GM21528 (cell line): ENCODE results near the gene TMED8.
A peak's percentile ranks its signal among the peaks of the same experiment; 100 is the strongest.
"Not testable (repeated sequence)": the region's sequence is repeated elsewhere in the genome, so short reads cannot be mapped to it uniquely, and the experiment has no call there.

Experiments used
- ATAC-seq: cut with Tn5 transposase; IDR thresholded peaks from one replicate; pipeline ENCODE4 v1.9.1; 2021; ENCODE audit warnings: mild to moderate bottlenecking, moderate library complexity; ENCODE audit not compliant: unreplicated experiment, low FRiP score

The TMED8 gene

DNA sequence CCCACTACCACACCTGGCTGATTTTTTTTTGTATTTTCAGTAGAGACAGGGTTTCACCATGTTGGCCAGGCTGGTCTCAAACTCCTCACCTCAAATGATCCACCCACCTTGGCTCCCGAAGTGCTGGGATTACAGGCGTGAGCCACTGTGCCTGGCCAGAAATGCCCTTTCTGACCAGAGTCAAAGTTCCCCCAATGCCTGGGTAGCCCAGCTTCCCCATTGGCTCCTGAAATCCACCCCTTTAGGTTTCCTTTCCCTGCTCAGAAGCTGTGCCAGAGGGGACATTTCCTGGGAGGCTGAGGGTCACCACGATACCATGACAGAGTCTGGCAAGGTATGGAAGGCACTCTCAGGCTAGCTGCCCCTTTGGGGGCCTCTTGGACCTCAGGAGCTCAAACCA is 52.6 kb downstream of the TMED8 start:
- no peak for ATAC-seq

- no peak for ATAC-seq
Measured at GRCh38 chr14:77323571-77323970, 53.3 kb downstream of the TMED8 start.

DNA sequence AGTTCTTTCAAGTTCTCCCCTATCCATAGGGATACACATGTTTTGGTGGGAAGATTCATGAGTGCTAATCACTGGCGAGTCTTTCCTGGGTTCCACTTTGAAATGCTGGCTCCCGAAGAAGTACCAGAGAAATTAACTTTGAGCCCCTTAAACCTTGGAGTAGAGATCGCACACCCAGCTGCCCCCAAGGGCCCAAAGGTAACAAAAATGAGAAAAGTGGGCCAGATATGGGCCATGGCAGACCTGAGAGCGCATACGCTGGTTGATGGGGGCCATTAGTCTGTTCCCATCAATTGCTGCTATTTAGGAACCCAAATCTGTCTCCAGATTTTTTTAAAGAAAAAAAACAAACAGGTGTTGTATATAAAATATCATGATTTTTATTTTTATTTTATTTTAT is 53.9 kb downstream of the TMED8 start:
- no peak for ATAC-seq

DNA sequence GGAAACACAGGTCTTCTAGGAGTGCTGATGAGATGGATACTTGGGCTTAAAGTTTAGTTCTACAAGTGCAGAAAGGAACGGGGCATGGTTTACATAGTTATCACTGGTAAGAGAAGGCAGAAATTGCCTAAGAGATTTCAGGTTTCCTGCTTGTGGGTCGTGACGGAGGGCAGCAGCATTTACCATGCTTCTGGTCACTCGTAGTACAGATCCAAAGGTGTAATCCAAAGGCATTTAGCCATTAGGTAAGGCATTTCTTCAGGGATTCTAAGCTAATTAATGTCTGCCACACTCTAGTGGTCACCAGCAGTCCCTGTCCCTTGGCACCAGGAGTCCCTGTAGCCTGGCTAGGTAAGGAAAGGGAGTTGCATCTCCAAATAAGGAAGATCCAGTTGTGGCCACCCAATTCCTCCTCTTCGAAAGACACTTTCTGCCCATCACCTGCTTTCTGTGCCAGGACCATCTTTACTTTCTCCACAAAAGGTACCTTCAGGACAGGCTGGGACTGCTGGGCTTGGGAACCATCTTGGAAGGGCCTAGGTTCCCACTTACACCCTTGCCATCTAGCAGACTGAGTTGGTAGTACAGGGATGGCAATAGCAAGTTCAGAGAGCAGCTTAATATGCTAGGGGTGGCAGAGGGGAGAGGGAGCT is 54.5 kb downstream of the TMED8 start:
- no peak for ATAC-seq

GRCh38 chr14:77320238-77320935 is 56.5 kb downstream of the TMED8 start, which contains the start of gene POMT2:
Gene POMT2, minus strand, starts transcription at chr14:77320883. Its CDS starts 202 bp downstream, at chr14:77320681.
- ATAC-seq: peak; percentile 68

- ATAC-seq: no peak
Measured at GRCh38 chr14:77319422-77319821, 57.5 kb downstream of the TMED8 start.

- ATAC-seq: not testable (repeated sequence)
Measured at GRCh38 chr14:77318756-77319155, 58.1 kb downstream of the TMED8 start.

DNA sequence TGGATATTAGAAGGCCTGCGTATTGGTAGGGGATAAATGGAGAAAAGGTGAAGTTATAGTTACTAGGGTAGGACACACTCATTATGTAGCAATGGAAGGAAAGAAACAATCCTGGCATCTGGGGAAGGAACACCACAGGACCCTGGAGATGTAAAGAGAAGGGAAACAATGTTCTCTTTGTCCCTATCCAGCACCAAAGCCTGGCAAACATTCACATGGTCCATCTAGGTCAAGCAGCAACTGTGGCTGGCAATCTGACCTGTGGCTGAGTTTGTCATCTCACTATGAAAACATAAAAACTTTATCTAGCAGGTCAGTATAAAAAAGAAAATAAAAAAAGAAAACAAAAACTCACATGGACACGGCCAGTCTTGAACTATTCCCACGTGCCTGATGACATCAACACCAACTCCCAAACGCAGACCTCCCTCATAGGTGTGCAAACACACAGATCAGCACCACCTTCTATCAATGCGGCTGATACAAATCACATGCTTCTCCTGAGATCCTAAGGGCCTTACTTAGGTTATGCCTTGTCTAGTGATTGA is 58.8 kb downstream of the TMED8 start:
- ATAC-seq: no peak

DNA sequence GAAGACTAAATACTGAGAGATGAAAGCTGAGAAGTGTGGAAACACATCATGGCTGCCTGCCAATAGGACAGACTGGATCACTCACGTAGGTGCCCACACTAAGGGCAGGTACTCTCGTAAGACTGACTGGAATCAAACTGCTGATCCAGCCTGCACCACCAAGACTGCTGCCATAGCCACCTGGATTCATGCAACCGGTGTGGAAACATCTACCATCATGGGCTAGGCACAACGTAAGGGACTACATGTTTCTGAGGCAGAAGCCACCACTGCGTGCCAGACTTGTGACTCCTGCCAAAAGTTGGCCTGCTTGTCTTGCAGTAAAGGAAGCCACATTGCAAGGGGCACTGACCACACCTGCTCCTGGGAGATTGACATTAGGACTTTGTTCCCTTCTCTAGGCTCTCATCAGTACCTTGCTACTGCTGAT is 60.0 kb downstream of the TMED8 start:
- no peak for ATAC-seq

DNA sequence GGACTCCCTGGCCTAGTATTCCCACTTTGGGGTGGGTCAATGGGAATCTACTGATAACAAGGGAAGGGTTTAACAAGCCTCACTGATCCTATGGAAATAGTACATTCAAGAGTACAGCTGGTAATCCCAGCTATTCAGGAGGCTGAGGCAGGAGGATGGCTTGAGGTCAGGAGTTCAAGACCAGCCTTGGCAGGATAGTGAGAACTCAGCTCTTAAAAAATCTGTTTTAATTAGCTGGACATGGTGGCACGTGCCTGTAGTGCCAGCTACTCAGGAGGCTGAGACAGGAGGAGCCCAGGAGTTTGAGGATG is 60.7 kb downstream of the TMED8 start:
- ATAC-seq: no peak

DNA sequence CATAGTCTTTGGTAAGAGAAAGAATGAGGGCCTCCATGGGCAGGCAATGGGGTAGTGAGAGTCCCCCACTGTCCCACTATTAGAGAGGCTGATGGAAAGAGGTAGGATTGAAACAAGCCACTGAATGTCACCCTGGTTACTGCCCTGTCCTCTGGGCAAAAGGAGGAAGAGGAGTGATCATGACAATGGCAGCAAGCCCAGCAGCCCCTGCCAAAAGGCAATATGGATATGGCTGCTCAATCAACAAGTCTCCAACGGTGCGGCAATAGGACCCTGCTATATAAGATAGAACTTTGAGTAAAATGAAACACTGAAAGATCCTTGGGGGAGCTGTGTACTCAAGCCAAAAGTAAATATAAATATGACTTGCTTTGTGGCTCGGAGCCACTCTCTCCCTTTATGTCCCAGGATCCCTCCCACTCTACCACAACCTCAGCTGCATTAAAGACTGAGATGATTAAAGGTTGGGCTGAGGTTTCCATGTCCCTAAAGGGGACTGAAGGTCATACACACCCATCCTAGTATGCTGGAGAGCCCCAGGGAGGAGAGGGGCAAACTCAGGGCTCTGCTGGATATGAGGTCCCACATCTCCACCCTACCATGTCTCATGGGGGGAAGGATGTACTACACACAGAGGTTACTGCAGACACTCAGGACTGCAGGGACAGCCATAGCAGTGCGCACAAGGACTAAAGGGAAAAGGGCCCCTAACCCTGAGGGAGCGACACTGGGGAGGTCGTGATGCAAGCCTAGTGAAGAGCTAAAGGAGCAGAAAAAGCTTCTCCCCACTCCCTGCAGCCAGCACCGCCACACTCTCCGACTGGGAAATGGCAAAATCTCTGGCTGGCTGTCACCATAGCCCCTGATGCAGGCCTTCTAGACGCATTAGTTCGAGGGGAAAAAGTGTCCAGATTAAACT is 62.1 kb downstream of the TMED8 start:
- no peak for ATAC-seq

DNA sequence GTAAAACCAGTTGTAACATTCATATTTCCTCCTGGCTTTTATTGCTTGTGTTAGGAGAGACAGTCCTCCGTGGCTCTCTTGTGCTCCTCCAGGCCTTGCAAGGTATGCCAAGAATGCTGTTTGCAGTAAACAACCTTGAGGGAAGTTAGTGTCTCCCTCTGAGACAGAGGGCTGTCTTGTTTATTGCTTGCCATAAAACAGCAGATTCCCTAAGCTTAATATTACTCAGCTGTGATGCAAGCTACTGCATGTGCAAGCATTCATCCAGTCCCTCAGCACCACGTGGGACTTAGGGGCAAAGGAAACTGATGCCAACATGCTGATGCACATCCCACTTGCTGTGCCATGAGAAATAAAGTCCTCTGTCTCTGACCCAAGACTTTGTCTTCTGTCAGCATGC is 62.9 kb downstream of the TMED8 start:
- ATAC-seq: no peak

- ATAC-seq: no peak
Measured at GRCh38 chr14:77313371-77313770, 63.5 kb downstream of the TMED8 start.

DNA sequence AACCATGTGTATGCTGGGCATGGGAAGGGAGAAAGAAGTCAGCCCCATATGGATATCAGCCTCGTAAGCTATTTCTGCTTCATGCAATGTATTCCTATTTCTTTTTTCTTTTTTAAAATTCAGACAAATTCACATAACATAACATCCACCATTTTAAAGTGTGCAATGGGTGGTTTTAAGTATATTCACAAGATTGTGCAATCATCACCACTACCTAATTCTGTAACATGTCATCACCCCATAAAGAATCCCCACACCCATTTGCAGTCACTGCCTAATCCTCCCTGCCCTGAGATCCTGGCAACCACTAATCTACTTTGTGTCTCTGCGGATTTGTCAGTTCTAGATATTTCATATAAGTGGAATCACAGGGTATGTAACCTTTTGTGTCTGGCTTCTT is 65.7 kb downstream of the TMED8 start:
- ATAC-seq: no peak

- ATAC-seq: no peak
Measured at GRCh38 chr14:77310026-77310425, 66.9 kb downstream of the TMED8 start.

DNA sequence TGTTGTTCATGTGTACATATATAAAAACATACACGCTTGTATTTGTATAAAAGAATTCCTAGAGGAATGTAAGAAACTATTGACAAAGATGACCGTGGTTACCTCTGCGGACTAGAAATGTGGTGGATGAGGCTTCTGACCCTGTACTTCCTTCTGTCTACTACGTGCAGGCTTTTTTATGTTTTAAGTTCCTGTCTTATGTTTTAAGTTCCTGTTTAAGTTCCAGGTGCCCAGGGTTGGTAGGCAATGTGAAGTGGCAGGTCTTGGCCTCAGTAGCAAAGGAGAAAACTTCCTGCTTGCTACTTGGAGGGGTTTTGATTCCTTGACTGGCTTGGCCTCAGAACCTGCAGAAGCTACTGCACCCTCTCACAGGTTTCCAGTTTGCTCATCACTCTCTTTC is 67.8 kb downstream of the TMED8 start:
- no peak for ATAC-seq

DNA sequence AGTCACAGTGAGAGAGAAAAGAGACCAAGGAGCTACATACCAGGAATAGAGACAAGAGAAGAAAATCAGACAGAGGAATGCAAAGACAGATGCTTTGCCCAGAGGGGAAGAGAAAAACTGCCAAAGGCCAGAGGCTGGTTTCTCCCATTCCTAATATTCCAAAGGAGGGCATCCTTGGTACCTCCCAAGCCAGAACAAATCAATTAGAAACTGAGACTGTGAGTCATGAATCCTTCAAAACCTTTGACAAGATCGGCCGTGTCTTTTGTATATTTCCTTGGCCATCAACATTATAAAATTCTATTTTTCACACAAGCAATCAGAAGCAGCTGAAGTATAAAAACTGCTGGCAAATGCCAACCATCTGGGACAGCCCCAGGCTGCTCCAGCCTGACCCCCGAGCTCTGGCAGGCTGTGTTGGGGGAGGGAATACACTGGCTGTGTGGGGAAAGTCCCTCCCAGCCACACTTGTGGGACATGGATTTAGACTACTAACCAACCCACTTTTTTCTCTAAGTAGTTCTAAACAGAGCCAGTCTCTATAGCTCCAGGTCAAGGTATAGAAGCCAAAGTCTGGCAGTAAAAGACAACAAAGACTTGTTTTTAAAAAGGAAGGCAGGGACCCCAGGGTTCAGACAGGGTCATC is 69.9 kb downstream of the TMED8 start:
- ATAC-seq: no peak

- no peak for ATAC-seq
Measured at GRCh38 chr14:77306416-77306815, 70.5 kb downstream of the TMED8 start.

DNA sequence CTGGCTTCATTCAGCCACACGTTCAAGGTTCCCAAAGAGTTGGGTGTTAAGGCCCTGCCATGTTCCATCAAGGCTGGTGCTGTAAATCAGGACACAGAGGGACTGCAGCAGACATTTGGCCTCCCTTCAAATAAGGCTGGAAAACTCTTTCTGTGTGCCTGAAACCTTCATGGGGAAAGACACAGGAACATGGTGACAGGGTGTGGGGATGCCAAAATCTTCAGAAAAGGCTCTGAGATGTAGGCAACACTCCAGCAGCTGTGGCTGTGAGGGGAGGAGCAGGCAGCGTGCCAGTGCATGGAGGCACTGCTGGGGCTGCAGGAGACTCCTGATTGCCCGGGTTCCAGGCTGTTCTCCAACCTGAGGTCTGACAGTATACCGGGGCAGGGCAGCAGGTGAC is 71.2 kb downstream of the TMED8 start:
- no peak for ATAC-seq

DNA sequence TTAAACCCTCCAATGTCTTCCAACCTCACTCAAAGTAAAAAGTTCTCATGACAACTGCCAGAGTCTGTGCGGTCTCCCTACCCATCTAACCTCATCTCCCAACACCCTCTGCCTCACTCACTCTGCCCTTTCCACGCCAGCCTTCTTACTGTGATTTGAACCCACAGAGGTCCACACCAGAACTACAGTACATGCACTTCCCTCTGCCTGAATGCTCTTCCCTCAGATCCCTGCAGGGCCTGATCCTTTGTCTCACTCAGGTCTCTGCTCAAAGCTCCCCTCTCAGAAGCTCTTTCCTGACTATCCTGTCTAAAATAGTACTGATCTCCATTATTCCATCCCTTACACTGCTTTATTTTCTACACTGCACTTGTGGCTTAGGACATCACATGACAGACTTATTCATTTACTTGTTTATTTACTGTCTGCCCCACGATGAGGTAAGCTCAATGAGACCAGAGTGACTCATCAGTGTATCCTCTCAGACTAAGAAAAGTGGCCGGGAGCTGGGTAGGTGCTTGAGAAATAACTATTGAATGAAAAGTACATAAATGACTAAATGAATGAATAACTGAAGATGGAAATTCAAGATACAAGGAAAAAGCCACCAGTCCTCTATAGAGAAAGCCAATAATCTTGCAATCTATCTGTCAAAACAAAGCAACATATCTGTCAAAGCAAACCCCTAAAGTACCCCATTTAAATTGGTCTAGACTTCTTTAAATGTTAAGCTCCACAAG is 73.3 kb downstream of the TMED8 start:
- no peak for ATAC-seq
